ENCODE results near the gene RBM17. TPM values are rescaled to one million over a fixed set of nuclear protein-coding genes. Genes with fewer than 3 reads are reported as not detected.

The RBM17 gene
- total and polyA plus RNA-seq, 10 of the 15 experiments (the other 5 are each of a cell fraction or from before 2014, with no cell fraction given) = 28.4 to 181 (median 83.9) TPM

DNA sequence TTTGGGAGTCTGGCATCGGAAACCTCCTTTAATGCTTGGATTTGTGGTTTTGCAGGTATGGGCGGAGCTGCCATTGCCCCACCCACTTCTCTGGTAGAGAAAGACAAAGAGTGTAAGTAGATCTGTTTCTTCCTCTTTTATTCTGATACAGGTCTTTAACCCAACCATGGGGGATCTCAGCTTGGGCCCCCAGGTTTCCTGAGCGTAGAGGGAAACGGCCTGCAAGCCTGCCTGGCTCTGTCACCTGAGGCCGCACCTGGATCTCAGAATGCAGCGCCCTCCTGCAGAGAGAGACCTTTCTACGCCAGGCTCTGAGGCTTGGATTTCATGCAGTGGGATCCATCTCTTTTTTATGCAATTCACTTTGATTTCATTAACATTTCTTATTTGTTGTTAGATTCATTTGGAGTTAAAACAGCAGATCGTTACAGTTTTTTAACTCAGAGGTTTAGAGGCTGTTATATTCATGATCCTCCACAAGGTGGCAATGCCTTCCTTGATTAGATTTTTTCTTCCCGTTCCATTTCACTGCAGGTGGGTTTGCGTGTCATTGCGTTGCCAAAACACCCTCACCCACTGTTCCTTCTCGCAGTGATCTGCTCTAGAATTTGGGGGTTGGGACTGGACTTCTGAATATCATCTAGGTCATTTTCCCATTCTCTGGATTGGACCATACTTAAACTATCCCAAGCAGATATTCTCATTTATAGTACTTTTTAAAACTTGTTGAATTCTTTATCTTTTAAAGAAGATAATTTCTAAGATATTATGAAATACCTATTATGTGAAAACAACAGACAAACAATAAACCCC, 20.0 kb downstream of the RBM17 start:
- no peak for DNase-seq (ENCODE audit: low read depth, low spot score)
- SMC1A ChIA-PET (ENCODE audit: uncharacterized antibody, unreplicated experiment) = interaction anchor here (0.6 to 3.1 kb wide), 9 partner anchors 27 to 297 kb away, joined by 3 to 38 read pairs (median 5); partner anchors contain the start of gene PFKFB3
- in situ Hi-C loops (cut with MboI) = loop anchor here (5.0 kb wide), 1 partner anchor 293 kb away; no protein-coding TSS in a partner anchor
- peak; percentile 57; the same call in 1 of the 2 replicates for TF ChIP-seq FOXM1 (IDR thresholded peaks at IDR 0.05; ENCODE audit: low read depth, low read length)
- peak; percentile 87; the same call in 1 of the 2 replicates for TF ChIP-seq SMC3 (IDR thresholded peaks at IDR 0.05; ENCODE audit: borderline replicate concordance, low read length)
- TF ChIP-seq NBN (IDR thresholded peaks at IDR 0.05) = 0 out of 2 replicates have a peak, but pooled peaks have one; percentile 39
- 0 out of 4 replicates have a peak, but pooled peaks of 1 of the 2 experiments have one; percentile 15 for TF ChIP-seq BHLHE40 (IDR thresholded peaks at IDR 0.05; ENCODE audit: borderline replicate concordance in 1 of 2, low read depth in 2 of 2, low read length in 1 of 2)
- 0 out of 2 replicates have a peak, but pooled peaks have one; percentile 10 for TF ChIP-seq RUNX3 (IDR thresholded peaks at IDR 0.05; ENCODE audit: low read length)
- no peak for TF ChIP-seq LARP7 (IDR thresholded peaks at IDR 0.05)
- TF ChIP-seq, protein P1, sequence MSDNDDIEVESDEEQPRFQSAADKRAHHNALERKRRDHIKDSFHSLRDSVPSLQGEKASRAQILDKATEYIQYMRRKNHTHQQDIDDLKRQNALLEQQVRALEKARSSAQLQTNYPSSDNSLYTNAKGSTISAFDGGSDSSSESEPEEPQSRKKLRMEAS (IDR thresholded peaks at IDR 0.05; ENCODE audit: low read depth, low read length) = no peak
- TF ChIP-seq, protein P2, sequence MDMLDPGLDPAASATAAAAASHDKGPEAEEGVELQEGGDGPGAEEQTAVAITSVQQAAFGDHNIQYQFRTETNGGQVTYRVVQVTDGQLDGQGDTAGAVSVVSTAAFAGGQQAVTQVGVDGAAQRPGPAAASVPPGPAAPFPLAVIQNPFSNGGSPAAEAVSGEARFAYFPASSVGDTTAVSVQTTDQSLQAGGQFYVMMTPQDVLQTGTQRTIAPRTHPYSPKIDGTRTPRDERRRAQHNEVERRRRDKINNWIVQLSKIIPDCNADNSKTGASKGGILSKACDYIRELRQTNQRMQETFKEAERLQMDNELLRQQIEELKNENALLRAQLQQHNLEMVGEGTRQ (IDR thresholded peaks at IDR 0.05; ENCODE audit: borderline replicate concordance, low read depth, low read length) = no peak
- TF ChIP-seq NR2C2 (IDR thresholded peaks at IDR 0.05; ENCODE audit: borderline replicate concordance, control insufficient read depth, insufficient read length, low read depth) = no peak
- peak; percentile 9; the same call in 1 of the 2 replicates for TF ChIP-seq ZNF384 (IDR thresholded peaks at IDR 0.05; ENCODE audit: borderline replicate concordance, low read depth, low read length)
- TF ChIP-seq MEF2A (IDR thresholded peaks at IDR 0.05; ENCODE audit: insufficient read depth, low read depth, low read length) = 0 out of 2 replicates have a peak, but pooled peaks have one; percentile 9
- TF ChIP-seq, protein P3, sequence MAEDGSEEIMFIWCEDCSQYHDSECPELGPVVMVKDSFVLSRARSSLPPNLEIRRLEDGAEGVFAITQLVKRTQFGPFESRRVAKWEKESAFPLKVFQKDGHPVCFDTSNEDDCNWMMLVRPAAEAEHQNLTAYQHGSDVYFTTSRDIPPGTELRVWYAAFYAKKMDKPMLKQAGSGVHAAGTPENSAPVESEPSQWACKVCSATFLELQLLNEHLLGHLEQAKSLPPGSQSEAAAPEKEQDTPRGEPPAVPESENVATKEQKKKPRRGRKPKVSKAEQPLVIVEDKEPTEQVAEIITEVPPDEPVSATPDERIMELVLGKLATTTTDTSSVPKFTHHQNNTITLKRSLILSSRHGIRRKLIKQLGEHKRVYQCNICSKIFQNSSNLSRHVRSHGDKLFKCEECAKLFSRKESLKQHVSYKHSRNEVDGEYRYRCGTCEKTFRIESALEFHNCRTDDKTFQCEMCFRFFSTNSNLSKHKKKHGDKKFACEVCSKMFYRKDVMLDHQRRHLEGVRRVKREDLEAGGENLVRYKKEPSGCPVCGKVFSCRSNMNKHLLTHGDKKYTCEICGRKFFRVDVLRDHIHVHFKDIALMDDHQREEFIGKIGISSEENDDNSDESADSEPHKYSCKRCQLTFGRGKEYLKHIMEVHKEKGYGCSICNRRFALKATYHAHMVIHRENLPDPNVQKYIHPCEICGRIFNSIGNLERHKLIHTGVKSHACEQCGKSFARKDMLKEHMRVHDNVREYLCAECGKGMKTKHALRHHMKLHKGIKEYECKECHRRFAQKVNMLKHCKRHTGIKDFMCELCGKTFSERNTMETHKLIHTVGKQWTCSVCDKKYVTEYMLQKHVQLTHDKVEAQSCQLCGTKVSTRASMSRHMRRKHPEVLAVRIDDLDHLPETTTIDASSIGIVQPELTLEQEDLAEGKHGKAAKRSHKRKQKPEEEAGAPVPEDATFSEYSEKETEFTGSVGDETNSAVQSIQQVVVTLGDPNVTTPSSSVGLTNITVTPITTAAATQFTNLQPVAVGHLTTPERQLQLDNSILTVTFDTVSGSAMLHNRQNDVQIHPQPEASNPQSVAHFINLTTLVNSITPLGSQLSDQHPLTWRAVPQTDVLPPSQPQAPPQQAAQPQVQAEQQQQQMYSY (CRISPR knock-in tag; IDR thresholded peaks at IDR 0.05) = no peak
- TF ChIP-seq YY1 (IDR thresholded peaks at IDR 0.05; ENCODE audit: low read depth, low read length) = 0 out of 2 replicates have a peak, but pooled peaks have one; percentile 23
- 0 out of 2 replicates have a peak, but pooled peaks have one; percentile 9 for TF ChIP-seq CREB1 (IDR thresholded peaks at IDR 0.05; ENCODE audit: low read depth)
- peak; percentile 79 for TF ChIP-seq RAD21 (IDR thresholded peaks at IDR 0.05; ENCODE audit: insufficient read depth, low read depth, low read length)
- TF ChIP-seq PAX5 (IDR thresholded peaks at IDR 0.05; ENCODE audit: borderline replicate concordance, low read depth, low read length) = 0 out of 2 replicates have a peak, but pooled peaks have one; percentile 14

More for the DNA sequence above, 20.0 kb downstream of the RBM17 start:
- Histone ChIP-seq H3K9ac (ENCODE audit: control insufficient read depth, insufficient read depth, low read length) (no peak overlapping the region), H3K4me1 (ENCODE audit: control insufficient read depth, insufficient read depth, low read length) (no peaks in the 10 kb centered on the region), H3K27me3 (replicated peaks in 1 of 2; ENCODE audit: control insufficient read depth in 2 of 2, insufficient read depth in 2 of 2, low read length in 1 of 2) (no peaks in the 10 kb centered on the region), H2AFZ (ENCODE audit: control insufficient read depth, low read depth, low read length) (no peak overlapping the region), H3K4me3 (no peak overlapping the region), H3K9me3 (replicated peaks; ENCODE audit: control insufficient read depth, insufficient read depth, low read length) (no peaks in the 10 kb centered on the region), H4K20me1 (ENCODE audit: control insufficient read depth, insufficient read depth) (no peaks in the 10 kb centered on the region), H3K4me2 (ENCODE audit: control insufficient read depth, insufficient read depth) (no peak overlapping the region), H3K36me3 (ENCODE audit: control insufficient read depth in 2 of 2, insufficient read depth in 2 of 2, low read length in 1 of 2) (peaks cover 15 to 53% of the 10 kb centered on the region in 2 experiments), H3K27ac (ENCODE audit: control insufficient read depth, insufficient read depth) (no peak overlapping the region), H3K79me2 (ENCODE audit: control insufficient read depth, insufficient read depth, low read length) (no peaks in the 10 kb centered on the region; the same call in none of the 2 replicates)
- 45% methylated on average over 12 of the region's 12 CpGs for WGBS (ENCODE audit: insufficient coverage, insufficient replicate concordance, low lambda C conversion rate, missing lambda C conversion rate)
- peak; percentile 83 for FAIRE-seq
- ChIA-PET CTCF (interaction anchor here (0.8 to 8.0 kb wide), 7 partner anchors 18 to 298 kb away, joined by 3 to 120 read pairs (median 8); partner anchors contain the start of gene PFKFB3), POLR2A (no interaction called here), RAD21 (ENCODE audit: unreplicated experiment) (interaction anchor here (1.7 to 5.0 kb wide), 2 partner anchors 42 to 293 kb away, joined by 3 to 27 read pairs; no protein-coding TSS in a partner anchor)
- ATAC-seq = peak; percentile 72
- no TSS peak for BruUV-seq (replicated peaks)
- intact Hi-C loops (cut with micrococcal nuclease; ENCODE audit: unreplicated experiment) = loop anchor here (1.0 kb wide), 3 partner anchors 42 to 292 kb away; partner anchors contain the start of gene PFKFB3
